ENCODE measurements around the gene SETD3.

Gene SETD3

GRCh38 chr14:99408286-99408970 lies 72.2 kb downstream of the SETD3 start:
- DNase-seq (ENCODE audit: low spot score in 2 of 2) (no peak), ATAC-seq (ENCODE audit: low read depth) (no peak)
- H3K9me3 Mint-ChIP-seq, result no peaks in the 10 kb centered on the region
- H3K27me3 Mint-ChIP-seq, result no peaks in the 10 kb centered on the region
- peaks cover 26% of the 10 kb centered on the region for H3K36me3 Mint-ChIP-seq
- no peak overlapping the region for H3K4me3 Mint-ChIP-seq
- peak overlapping the region; percentile 86 for H3K27ac Mint-ChIP-seq
- no peaks in the 10 kb centered on the region for H3K4me1 Mint-ChIP-seq

- Mint-ChIP-seq H3K4me1 (peaks cover 3% of the 10 kb centered on the region), H3K27me3 (no peaks in the 10 kb centered on the region), H3K9me3 (no peaks in the 10 kb centered on the region), H3K36me3 (peaks cover 30% of the 10 kb centered on the region), H3K4me3 (no peak overlapping the region), H3K27ac (peak overlapping the region; percentile 67)
- no peak for ATAC-seq (ENCODE audit: low read depth)
- DNase-seq (ENCODE audit: low spot score in 2 of 2), result no peak
Observed at GRCh38 chr14:99407416-99407815, 73.2 kb downstream of the SETD3 start.

GRCh38 chr14:99402950-99403349 lies 77.7 kb downstream of the SETD3 start:
- Mint-ChIP-seq H3K27ac (peak overlapping the region; percentile 81), H3K4me1 (peaks cover 9% of the 10 kb centered on the region), H3K27me3 (no peaks in the 10 kb centered on the region), H3K4me3 (no peak overlapping the region), H3K36me3 (peaks cover 32% of the 10 kb centered on the region), H3K9me3 (no peaks in the 10 kb centered on the region)
- DNase-seq (ENCODE audit: low spot score in 2 of 2), result no peak
- no peak for ATAC-seq (ENCODE audit: low read depth)

- Mint-ChIP-seq H3K27ac (peak overlapping the region; percentile 81), H3K9me3 (no peaks in the 10 kb centered on the region), H3K4me1 (peaks cover 9% of the 10 kb centered on the region), H3K36me3 (peaks cover 30% of the 10 kb centered on the region), H3K4me3 (no peak overlapping the region), H3K27me3 (no peaks in the 10 kb centered on the region)
- no peak for ATAC-seq (ENCODE audit: low read depth)
- no peak for DNase-seq (ENCODE audit: low spot score in 2 of 2)
Observed at GRCh38 chr14:99402285-99402648, 78.4 kb downstream of the SETD3 start.

GRCh38 chr14:99401621-99402284 lies 78.9 kb downstream of the SETD3 start:
- Mint-ChIP-seq H3K4me3 (no peak overlapping the region), H3K36me3 (peaks cover 30% of the 10 kb centered on the region), H3K27ac (peak overlapping the region; percentile 81), H3K27me3 (no peaks in the 10 kb centered on the region), H3K4me1 (peaks cover 9% of the 10 kb centered on the region), H3K9me3 (no peaks in the 10 kb centered on the region)
- DNase-seq (ENCODE audit: low spot score in 2 of 2) (no peak), ATAC-seq (ENCODE audit: low read depth) (no peak)

GRCh38 chr14:99401211-99401610 lies 79.4 kb downstream of the SETD3 start:
- DNase-seq (ENCODE audit: low spot score in 2 of 2), result no peak
- ATAC-seq (ENCODE audit: low read depth), result no peak
- peaks cover 26% of the 10 kb centered on the region for H3K36me3 Mint-ChIP-seq
- peak overlapping the region; percentile 81 for H3K27ac Mint-ChIP-seq
- peaks cover 9% of the 10 kb centered on the region for H3K4me1 Mint-ChIP-seq
- H3K27me3 Mint-ChIP-seq, result no peaks in the 10 kb centered on the region
- no peaks in the 10 kb centered on the region for H3K9me3 Mint-ChIP-seq
- H3K4me3 Mint-ChIP-seq, result no peak overlapping the region

- no peaks in the 10 kb centered on the region for H3K9me3 Mint-ChIP-seq
- DNase-seq (ENCODE audit: low spot score in 2 of 2), result no peak
- no peaks in the 10 kb centered on the region for H3K27me3 Mint-ChIP-seq
- peaks cover 17% of the 10 kb centered on the region for H3K36me3 Mint-ChIP-seq
- H3K4me1 Mint-ChIP-seq, result peaks cover 13% of the 10 kb centered on the region
- no peak overlapping the region for H3K4me3 Mint-ChIP-seq
- ATAC-seq (ENCODE audit: low read depth), result no peak
- no peak overlapping the region for H3K27ac Mint-ChIP-seq
Observed at GRCh38 chr14:99397698-99398097, 83.0 kb downstream of the SETD3 start.

GRCh38 chr14:99395909-99396530 lies 84.6 kb downstream of the SETD3 start:
- no peaks in the 10 kb centered on the region for H3K27me3 Mint-ChIP-seq
- no peaks in the 10 kb centered on the region for H3K9me3 Mint-ChIP-seq
- no peak for ATAC-seq (ENCODE audit: low read depth)
- no peak overlapping the region for H3K4me3 Mint-ChIP-seq
- no peak overlapping the region for H3K27ac Mint-ChIP-seq
- peaks cover 13% of the 10 kb centered on the region for H3K36me3 Mint-ChIP-seq
- DNase-seq (ENCODE audit: low spot score in 2 of 2), result no peak
- peaks cover 5% of the 10 kb centered on the region for H3K4me1 Mint-ChIP-seq

- no peak overlapping the region for H3K4me3 Mint-ChIP-seq
- DNase-seq (ENCODE audit: low spot score in 2 of 2) (no peak), ATAC-seq (ENCODE audit: low read depth) (no peak)
- H3K27ac Mint-ChIP-seq, result no peak overlapping the region
- no peaks in the 10 kb centered on the region for H3K9me3 Mint-ChIP-seq
- no peaks in the 10 kb centered on the region for H3K27me3 Mint-ChIP-seq
- H3K36me3 Mint-ChIP-seq, result peaks cover 11% of the 10 kb centered on the region
- peaks cover 5% of the 10 kb centered on the region for H3K4me1 Mint-ChIP-seq
Observed at GRCh38 chr14:99394602-99395156, 86.0 kb downstream of the SETD3 start.

- H3K4me1 Mint-ChIP-seq, result peaks cover 5% of the 10 kb centered on the region
- H3K9me3 Mint-ChIP-seq, result no peaks in the 10 kb centered on the region
- H3K4me3 Mint-ChIP-seq, result no peak overlapping the region
- H3K27ac Mint-ChIP-seq, result no peak overlapping the region
- peaks cover 3% of the 10 kb centered on the region for H3K36me3 Mint-ChIP-seq
- DNase-seq (ENCODE audit: low spot score in 2 of 2), result no peak
- peak; percentile 31 for ATAC-seq (ENCODE audit: low read depth)
- H3K27me3 Mint-ChIP-seq, result no peaks in the 10 kb centered on the region
Observed at GRCh38 chr14:99393059-99393655, 87.5 kb downstream of the SETD3 start.

GRCh38 chr14:99391671-99392070 lies 89.0 kb downstream of the SETD3 start:
- H3K9me3 Mint-ChIP-seq, result no peaks in the 10 kb centered on the region
- H3K4me3 Mint-ChIP-seq, result no peak overlapping the region
- peaks cover 1% of the 10 kb centered on the region for H3K36me3 Mint-ChIP-seq
- H3K27ac Mint-ChIP-seq, result no peak overlapping the region
- no peak for ATAC-seq (ENCODE audit: low read depth)
- H3K4me1 Mint-ChIP-seq, result peaks cover 8% of the 10 kb centered on the region
- H3K27me3 Mint-ChIP-seq, result no peaks in the 10 kb centered on the region
- DNase-seq (ENCODE audit: low spot score in 2 of 2), result no peak

GRCh38 chr14:99389174-99389826 lies 91.4 kb downstream of the SETD3 start:
- no peak for ATAC-seq (ENCODE audit: low read depth)
- H3K27me3 Mint-ChIP-seq, result peaks cover 6% of the 10 kb centered on the region
- H3K9me3 Mint-ChIP-seq, result no peaks in the 10 kb centered on the region
- DNase-seq (ENCODE audit: low spot score in 2 of 2), result no peak
- H3K4me3 Mint-ChIP-seq, result no peak overlapping the region
- peaks cover 8% of the 10 kb centered on the region for H3K4me1 Mint-ChIP-seq
- no peak overlapping the region for H3K27ac Mint-ChIP-seq
- H3K36me3 Mint-ChIP-seq, result no peaks in the 10 kb centered on the region

- H3K4me3 Mint-ChIP-seq, result no peak overlapping the region
Observed at GRCh38 chr14:99388286-99388685, 92.4 kb downstream of the SETD3 start.

GRCh38 chr14:99387880-99388279 lies 92.8 kb downstream of the SETD3 start:
- H3K27ac Mint-ChIP-seq, result no peak overlapping the region
- no peak overlapping the region for H3K4me3 Mint-ChIP-seq
- no peaks in the 10 kb centered on the region for H3K36me3 Mint-ChIP-seq
- ATAC-seq (ENCODE audit: low read depth) (no peak), DNase-seq (ENCODE audit: low spot score in 2 of 2) (no peak)
- H3K9me3 Mint-ChIP-seq, result no peaks in the 10 kb centered on the region
- H3K4me1 Mint-ChIP-seq, result peaks cover 5% of the 10 kb centered on the region
- H3K27me3 Mint-ChIP-seq, result peaks cover 11% of the 10 kb centered on the region

More at GRCh38 chr14:99388286-99388685, 92.4 kb downstream of the SETD3 start:
- peaks cover 8% of the 10 kb centered on the region for H3K4me1 Mint-ChIP-seq
- H3K27ac Mint-ChIP-seq, result no peak overlapping the region
- peaks cover 11% of the 10 kb centered on the region for H3K27me3 Mint-ChIP-seq
- ATAC-seq (ENCODE audit: low read depth) (no peak), DNase-seq (ENCODE audit: low spot score in 2 of 2) (no peak)
- no peaks in the 10 kb centered on the region for H3K9me3 Mint-ChIP-seq
- H3K36me3 Mint-ChIP-seq, result no peaks in the 10 kb centered on the region
